GM18951 (cell line): Measurements from ENCODE around the gene PISD.

Experiments
- POLR2A ChIP-seq: IDR thresholded peaks from 4 replicates; pipeline ENCODE4 v1.6.1; 2011; ENCODE audit warnings: mild to moderate bottlenecking; ENCODE audit not compliant: insufficient read length, insufficient read depth; ENCODE audit errors: extremely low read depth
- in situ Hi-C: fragments of 300-500 bp; cut with MboI; formaldehyde crosslinking; loops from one replicate; pipeline ENCODE4 v1.12.0; 2022; ENCODE audit warnings: low sequenced_read_pairs, mixed read lengths, inconsistent platforms; ENCODE audit not compliant: unreplicated experiment

The PISD gene

DNA sequence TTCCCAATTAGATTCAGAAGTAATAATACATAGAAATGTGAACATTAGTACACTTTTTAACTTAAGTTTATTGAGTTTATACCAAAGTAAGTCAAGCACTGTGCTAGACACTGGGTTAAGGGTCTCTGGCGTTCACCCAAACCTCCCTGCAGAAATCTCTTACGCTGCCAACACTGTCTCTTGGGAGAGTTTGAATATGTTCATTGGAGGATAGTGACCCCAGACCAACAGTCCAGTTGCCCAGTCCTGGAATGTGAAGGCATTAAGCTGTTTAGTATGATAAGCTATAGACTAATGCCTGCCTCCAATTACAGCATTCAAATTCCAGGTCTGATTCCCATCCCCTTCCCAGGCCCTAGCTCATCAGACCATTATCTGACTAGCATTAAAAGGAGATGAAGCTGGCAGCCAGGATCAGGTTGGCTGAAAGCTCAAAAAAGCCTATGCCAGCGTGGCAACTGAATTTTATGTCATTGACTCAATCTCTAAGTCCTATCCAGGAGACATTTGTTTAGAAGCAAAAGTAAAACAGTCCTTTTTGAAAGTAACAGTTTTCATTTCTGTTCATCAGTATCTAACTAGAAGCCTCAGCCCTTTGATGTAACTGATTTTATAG is 87.9 kb downstream of the PISD start:
- in situ Hi-C loops: no loop called here

GRCh38 chr22:31572939-31573338 is 89.1 kb downstream of the PISD start:
- no peak for TF ChIP-seq POLR2A
- in situ Hi-C loops: no loop called here

More for the DNA sequence above, 87.9 kb downstream of the PISD start:
- TF ChIP-seq POLR2A: no peak

- TF ChIP-seq POLR2A: no peak
- in situ Hi-C loops: no loop called here
Measured at GRCh38 chr22:31569126-31569525, 92.9 kb downstream of the PISD start.
